Fibroblast of villous mesenchyme (primary cell): ENCODE results near the gene CCBE1. TPM values are rescaled to one million over a fixed set of nuclear protein-coding genes. Genes with fewer than 3 reads are reported as not detected.

Experiments
- DNase-seq: peaks from one replicate; pipeline ENCODE4 v3.0.0-alpha.2; 2010; ENCODE audit warnings: low read depth
- H3K4me3 ChIP-seq: 2 replicates; pipeline ENCODE4 v1.5.1; 2011; ENCODE audit warnings: low read depth, mild to moderate bottlenecking, low read length
- total RNA-seq: library from RNA; depleted of rRNA; stranded (reverse); fragments of >200 nt; gene quantifications from 2 replicates; pipeline ENCODE4 v1.2.3, GENCODE V29; 2012
- TF ChIP-seq, protein P1 (sequence below): IDR thresholded peaks from 2 replicates; pipeline ENCODE4 v1.5.1; 2012; ENCODE audit warnings: low read depth, mild to moderate bottlenecking, low read length; ENCODE audit not compliant: insufficient read depth

The CCBE1 gene
- total RNA-seq, 1 donor: 10.4 TPM

- no peak for DNase-seq
- TF ChIP-seq, protein P1, sequence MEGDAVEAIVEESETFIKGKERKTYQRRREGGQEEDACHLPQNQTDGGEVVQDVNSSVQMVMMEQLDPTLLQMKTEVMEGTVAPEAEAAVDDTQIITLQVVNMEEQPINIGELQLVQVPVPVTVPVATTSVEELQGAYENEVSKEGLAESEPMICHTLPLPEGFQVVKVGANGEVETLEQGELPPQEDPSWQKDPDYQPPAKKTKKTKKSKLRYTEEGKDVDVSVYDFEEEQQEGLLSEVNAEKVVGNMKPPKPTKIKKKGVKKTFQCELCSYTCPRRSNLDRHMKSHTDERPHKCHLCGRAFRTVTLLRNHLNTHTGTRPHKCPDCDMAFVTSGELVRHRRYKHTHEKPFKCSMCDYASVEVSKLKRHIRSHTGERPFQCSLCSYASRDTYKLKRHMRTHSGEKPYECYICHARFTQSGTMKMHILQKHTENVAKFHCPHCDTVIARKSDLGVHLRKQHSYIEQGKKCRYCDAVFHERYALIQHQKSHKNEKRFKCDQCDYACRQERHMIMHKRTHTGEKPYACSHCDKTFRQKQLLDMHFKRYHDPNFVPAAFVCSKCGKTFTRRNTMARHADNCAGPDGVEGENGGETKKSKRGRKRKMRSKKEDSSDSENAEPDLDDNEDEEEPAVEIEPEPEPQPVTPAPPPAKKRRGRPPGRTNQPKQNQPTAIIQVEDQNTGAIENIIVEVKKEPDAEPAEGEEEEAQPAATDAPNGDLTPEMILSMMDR: no peak
- no peak overlapping the region for H3K4me3 ChIP-seq
These were observed 9.3 kb upstream of the CCBE1 start for GRCh38 chr18:59706499-59706898.

GRCh38 chr18:59705145-59705544 is 7.9 kb upstream of the CCBE1 start:
- peak; percentile 63 for DNase-seq
- TF ChIP-seq, protein P1: no peak
- H3K4me3 ChIP-seq: no peak overlapping the region

DNA sequence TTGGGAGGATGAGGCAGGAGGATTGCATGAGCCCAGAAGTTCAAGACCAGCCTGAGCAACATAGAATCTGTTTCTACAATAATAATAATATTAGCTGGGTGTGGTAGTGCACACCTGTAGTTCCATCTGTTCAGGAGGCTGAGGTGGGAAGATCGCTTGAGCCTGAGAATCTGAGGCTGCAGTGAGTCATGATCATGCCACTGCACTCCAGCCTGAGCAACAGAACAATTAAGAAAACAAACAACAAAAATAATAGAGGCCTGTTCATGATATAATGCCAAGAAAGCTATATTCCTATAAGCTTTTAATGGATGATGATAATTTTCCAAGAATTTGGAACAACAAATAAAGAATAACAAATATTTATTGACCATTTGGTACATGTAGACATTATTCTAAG is 6.9 kb upstream of the CCBE1 start:
- no peak overlapping the region for H3K4me3 ChIP-seq
- TF ChIP-seq, protein P1: no peak
- peak; percentile 20 for DNase-seq

DNA sequence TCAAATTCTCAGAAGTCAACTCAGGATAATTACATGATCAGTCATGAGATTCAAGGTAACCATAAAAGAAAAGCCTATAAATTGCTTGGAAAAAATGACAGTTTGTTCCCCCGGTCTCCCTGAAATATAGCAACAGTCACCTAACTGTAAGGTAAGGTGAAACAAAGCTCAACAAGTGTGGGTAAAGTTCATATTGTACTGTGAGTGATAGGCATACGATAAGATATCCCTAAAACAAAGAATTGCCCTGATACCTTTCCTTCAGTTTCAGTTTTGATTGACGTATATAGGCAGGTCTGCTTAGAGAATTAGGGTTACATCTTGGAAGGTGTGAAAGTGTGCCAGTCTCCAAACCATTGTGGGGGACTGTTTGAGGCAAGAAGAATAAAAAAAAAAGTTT is 4.0 kb upstream of the CCBE1 start:
- no peak overlapping the region for H3K4me3 ChIP-seq
- TF ChIP-seq, protein P1: no peak
- DNase-seq: no peak

GRCh38 chr18:59700535-59700967 is 3.3 kb upstream of the CCBE1 start:
- H3K4me3 ChIP-seq: no peak overlapping the region
- TF ChIP-seq, protein P1: no peak
- peak; percentile 14 for DNase-seq

GRCh38 chr18:59699750-59700534 is 2.7 kb upstream of the CCBE1 start:
- H3K4me3 ChIP-seq: no peak overlapping the region
- DNase-seq: no peak
- TF ChIP-seq, protein P1: no peak
